GM12892 (cell line): Measurements from ENCODE around the gene KIF1B.

Source experiments
- POLR2A ChIP-seq: IDR thresholded peaks from 2 replicates; pipeline ENCODE4 v1.6.1; 2011; ENCODE audit warnings: low read depth, low read length, control low read depth
- POLR2AphosphoS5 ChIP-seq: IDR thresholded peaks from 2 replicates; pipeline ENCODE4 v1.6.1; 2011; ENCODE audit warnings: low read depth, low read length, control low read depth

DNA sequence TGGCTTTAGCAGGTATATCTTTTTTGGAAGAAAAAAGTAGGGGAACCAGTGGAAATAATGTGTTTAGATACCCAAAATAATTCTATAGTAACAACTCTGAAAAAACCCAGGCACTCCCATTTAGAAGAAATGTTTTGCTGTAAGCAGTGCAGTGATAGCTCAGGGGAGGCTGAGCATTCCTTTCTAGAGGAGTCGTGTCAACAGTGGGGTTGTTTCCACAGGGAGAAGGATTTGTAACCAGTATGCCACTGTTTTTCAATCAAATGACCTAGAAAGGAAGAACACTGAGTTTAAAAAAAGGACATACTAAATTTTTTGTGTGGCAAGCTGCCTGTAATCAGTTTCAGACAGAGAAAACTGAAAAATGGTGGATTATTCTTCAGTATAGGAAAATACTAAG is 190.9 kb downstream of the KIF1B start:
- TF ChIP-seq POLR2AphosphoS5 = no peak
- TF ChIP-seq POLR2A = no peak
